NCI-H2029 treated with DMSO at 0.1 percent for 48 hours (cell line): Measurements from ENCODE around the gene RHBDF2.

Experiments used
- DNase-seq: peaks from one replicate; lab custom pipeline; 2025; lab: John Stamatoyannopoulos, UW

RHBDF2 gene

DNA sequence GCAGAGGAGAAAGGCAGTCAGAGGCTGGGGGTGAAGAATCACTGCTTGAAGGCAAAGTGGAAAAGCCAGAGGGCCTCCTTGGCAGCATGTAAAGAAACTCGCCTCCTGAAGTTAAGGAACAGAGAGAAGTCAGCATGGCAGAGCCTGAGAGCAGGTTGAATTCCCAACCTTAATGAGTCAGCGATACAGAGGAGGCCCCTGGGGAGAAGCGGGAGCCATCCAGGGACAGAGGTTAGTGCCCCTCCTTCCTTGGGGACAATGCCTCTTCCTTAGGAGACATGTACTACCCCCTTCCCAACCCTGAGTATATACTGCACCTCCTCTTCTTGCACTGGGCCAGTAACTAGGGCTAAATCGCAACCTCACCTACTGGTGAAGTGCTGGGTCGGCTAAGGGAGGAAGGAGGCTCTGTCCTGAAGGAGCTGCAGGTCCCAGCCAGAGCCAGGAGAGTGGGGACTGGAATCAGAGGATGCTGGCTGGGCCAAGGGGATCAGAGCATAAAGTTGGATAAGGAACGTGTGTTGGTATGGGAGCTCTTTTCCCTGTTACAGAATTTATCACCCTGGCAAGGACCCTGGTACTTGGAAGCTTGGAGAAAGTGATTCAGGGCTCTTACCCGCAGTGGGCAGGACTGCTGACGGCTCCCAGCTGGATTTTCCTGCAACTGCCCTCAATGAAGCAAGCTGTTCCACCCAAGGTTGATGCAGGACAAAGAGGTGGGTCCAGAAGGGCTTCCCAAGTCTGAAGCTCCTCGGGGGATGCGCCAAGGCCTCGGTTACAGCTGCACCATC lies 39.3 kb downstream of the RHBDF2 start:
- DNase-seq = no peak

DNA sequence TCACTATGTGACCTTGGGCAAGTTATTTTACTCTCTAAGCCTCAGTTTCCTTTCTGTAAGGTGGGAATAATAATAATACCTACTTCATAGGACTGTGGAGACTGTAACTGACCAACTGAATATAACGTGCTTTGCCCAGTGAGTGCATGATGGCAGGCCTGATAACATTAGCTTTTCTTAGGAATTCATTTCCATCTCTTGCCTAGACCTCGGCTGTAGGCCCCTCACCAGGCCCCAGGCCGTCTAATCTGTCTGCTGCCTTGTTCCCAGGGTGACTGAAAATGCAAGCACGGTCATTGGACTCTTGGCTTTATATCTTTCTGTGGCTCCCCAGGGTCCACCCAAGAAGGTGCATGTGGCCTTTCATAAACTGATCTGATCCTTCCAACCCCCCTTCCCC lies 41.5 kb downstream of the RHBDF2 start:
- no peak for DNase-seq

DNA sequence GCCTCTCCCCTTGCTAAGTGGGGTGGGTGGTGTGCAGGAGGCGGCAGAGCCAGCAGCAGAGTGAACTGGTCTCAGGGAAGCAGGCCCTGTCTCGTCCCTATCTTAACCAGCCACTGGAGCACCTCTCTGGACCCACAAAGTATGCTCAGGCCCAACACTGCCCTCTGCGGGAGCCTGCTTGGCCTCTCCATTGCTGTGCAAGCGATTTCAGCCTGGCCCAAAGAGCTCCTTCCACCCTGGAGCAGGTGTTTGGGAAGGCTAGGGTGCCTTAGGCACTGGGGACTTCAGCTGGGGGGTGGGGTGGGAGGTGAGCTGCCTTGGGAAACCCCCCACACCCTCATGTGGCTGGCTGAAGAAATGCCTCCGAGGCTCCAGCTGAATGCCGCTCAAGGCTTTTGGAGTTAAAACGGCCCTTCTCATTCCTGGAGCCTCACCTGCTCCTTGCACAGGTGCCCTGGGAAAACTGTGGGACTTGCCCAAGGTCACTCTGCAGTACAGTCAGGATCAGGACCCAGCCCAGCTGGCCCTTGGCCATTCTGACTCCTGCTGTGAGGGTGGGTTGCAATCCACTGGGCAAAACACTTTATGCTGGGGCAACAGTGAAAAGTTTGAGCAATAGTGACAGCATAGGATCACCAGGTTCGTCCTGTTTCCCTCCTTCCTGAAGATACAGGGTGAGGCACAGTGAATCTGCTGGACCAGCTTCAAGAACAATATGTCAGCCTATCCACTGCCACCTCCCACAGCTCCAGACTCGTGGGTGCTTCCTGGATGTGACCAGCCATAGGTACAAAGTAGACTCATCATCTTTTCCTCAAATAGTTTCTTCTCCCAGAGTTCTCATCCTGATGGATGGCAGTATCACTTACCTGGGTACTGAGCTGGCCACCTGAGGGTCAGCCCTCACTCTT lies 42.4 kb downstream of the RHBDF2 start:
- DNase-seq = no peak

DNA sequence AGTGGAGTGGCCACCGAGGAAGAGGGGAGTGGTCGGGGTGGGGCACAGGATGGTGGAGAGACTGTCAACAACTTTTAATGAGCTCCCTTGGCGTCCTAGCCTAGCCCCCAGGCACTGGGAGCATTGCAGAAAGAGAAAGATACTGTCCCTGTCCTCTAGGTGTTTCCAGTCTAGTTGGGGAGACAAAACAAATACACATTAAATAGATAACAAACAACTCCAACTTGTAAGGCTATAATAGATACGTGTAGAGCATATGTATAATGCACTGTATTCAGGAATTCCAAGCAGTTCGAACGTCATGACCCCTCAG lies 47.8 kb downstream of the RHBDF2 start:
- no peak for DNase-seq

DNA sequence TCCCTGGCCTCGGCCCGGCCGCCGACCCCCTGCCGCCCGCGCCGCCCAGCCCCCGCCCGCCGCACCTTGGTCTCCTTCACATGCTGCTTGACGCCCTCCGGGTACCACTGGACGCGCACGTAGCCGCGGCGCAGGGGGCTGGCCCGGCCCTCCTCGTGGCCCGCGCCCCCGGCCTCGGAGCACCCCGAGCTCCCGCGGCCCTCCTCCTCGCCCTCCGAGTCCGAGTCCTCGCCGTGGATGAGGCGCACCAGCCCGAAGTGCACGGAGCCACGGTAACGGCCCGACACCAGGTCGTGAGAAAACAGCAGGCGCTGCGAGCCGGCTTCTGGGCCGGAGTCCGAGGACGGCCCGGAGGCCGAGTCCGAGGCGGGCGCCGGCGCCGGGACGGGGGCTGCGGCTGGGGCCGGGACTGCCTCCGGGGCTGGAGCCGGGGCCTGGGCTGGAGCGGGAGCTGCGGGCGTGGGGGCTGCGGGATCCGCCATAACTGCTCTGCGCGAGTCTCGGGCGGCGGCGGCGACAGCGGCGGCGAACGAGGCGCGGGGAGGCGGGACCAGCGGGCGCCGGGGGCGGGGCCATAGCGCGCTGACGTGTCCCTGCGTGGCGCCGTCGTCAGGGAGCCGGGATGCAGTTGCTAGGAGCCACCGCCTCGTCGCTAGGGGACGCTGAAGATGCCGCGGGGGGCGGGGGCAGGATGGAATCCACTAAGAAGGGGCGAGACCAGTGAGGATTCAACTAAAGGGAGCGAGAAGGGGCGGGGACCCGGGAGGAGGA lies 48.4 kb downstream of the RHBDF2 start, which contains the start of gene UBE2O:
Gene UBE2O, minus strand, starts transcription at position 493 of the 771 bp plus-strand sequence. Its CDS starts 11 bp downstream, at position 482.
- DNase-seq = peak; percentile 29

DNA sequence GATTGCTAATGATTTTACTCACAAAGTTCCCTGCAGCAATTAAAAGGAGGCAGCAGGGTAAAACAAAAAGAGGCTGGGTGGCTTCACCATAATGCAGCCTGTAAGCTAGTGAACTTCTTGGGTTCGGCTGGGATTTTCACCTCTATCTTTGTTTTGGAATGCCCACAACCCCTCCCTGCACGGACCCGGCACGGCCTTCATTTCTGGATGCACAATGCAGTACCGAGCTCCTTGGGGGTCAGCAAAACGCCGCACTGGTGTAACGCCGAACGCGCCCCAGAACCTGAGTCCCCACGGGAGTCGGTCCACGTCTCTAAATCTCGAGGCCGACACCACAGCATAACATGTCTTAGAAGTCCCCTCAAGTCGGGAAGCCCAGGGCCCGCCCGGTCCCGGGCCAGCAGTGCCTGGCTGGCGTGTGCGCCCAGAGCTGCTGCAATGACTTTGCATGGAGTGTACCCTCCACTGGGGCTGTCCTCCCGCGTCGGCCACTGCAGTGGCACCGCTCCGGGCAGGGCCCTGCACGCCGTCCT lies 49.0 kb downstream of the RHBDF2 start:
- DNase-seq = no peak

DNA sequence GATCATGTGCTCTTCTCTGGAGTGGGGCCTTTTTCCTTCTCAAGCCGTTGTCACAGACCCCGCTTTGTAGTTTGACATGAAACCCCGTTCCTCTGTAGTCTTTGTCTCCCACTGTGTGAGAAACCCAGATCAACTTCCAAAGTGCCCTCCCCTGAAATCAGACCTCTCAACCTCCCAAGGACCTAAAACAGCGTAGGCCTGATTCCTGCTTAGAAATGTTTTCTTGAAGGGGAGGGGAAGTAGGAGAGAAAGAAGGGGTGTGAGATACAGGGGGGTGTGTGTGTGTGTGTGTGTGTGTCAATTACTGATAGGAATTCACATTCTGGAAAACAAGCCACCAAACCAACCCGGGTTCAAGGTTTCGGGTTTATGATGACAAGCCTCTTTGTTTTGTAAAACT lies 49.7 kb downstream of the RHBDF2 start:
- DNase-seq = no peak

DNA sequence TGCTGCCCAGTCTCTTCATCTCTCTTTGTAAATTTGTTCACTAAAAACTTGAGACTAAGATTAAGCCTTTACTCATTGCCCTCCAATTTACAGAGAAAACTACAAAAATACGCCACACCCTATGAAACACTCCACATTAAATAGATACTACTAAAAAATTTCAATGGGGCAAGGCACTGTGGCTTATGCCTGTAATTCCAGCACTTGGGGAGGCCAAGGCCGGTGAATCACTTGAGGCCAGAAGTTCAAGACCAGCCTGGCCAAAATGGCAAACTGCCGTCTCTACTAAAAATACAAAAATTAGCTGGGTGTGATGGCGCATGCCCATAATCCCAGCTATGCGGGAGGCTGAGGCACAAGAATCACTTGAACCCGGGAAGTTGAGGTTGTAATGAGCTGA lies 52.1 kb downstream of the RHBDF2 start:
- no peak for DNase-seq

DNA sequence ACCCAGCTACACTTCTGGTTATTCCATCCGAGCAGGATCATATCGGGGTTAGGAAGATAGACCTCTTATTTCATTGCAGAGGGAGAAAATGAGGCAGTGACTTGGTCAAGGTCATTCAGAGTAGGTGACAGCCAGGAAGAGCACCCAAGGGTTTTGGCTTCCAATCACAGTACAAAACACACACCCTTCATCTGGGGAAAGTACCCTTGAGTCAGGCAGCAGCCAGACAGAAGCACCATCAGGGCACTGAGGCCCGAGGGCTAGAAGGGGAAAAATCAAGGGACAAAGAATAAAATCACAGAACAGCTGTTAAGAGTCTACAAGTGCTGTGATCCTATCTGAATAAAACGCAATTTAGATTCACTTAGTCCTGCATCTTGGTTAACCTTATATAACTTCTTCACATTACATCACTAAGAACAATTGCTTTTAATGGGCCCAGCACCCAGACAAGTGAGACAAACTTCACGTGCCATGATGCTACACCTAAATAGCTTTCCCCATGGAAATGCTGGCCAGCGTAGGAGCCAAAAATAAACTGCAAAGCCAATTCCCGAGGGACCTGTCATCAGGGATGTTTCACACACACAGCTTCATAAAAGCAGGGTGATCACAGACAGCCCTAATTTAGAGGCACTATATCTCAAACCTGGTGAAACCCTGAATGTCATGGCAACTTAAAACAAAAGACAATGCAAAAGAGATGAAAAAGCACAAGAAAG lies 53.1 kb downstream of the RHBDF2 start:
- DNase-seq = no peak

DNA sequence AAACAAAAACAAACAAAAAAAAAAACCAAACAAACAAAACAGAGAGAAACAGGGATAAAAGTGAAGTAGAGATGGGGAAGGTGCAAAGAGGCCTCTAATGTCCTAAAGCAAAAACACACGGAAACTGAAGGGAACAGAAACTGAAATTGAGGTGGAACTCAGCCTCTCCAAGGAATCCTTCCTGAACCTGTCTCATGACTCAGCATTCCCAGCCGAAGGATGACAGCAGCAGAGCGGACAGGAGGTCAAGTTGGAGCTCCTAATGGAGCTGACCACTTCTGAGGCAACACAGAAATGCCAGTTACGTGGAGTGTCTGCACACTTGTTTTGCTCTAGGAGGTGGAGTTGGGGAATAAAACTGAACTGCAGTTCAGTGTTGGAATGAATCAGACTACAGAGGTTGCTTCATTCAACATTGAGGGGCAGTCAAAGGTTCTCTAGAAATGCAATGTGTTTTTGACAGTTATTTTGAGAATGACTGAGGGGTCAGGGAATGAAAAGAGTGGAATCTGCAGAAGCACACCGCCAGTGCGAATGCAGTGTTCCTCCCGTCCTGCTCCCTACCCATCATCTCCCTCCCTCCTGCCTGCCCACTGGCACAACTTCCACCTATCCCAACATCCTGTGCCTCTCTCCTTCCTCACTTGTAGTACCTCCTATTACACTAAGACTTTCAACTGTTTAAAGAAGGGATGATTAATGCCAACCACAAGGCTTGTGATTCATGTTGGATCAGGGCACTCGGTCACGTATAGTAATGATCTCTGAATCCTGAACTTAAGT lies 54.6 kb downstream of the RHBDF2 start:
- DNase-seq = no peak

DNA sequence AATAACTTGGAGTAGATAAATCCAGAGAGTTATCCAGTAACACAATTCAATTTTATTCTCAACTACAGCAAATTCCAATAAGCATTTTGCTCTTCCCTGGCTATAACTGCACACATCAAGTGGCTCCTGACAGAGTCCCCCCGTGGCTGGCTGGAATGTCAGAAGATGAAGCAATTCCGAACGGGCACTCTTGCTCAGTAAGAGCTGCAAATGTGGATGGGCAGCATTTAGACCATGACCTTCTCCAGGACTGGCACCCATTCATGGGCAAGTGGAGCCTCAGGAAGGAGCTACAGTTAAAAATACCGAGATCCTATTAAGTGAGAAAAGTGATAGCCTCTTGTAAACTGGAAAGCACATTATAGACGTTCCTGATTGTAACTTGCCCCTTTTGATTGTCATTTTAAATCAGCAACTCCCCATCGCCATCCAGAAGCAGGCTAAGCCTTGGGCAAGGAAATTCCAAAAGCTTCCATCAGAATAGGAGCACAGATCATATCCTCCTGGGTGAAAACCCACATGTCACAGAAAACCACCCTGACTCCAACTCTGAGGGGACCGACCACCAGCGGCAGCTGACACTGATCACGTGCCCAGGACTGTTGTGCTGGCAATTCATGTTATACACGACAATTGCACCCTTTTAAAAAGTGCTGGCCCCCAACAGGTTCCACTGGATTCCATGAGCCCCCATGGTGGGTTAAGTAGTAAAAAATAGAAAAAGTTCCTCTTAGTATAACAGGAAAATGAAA lies 55.4 kb downstream of the RHBDF2 start:
- no peak for DNase-seq

DNA sequence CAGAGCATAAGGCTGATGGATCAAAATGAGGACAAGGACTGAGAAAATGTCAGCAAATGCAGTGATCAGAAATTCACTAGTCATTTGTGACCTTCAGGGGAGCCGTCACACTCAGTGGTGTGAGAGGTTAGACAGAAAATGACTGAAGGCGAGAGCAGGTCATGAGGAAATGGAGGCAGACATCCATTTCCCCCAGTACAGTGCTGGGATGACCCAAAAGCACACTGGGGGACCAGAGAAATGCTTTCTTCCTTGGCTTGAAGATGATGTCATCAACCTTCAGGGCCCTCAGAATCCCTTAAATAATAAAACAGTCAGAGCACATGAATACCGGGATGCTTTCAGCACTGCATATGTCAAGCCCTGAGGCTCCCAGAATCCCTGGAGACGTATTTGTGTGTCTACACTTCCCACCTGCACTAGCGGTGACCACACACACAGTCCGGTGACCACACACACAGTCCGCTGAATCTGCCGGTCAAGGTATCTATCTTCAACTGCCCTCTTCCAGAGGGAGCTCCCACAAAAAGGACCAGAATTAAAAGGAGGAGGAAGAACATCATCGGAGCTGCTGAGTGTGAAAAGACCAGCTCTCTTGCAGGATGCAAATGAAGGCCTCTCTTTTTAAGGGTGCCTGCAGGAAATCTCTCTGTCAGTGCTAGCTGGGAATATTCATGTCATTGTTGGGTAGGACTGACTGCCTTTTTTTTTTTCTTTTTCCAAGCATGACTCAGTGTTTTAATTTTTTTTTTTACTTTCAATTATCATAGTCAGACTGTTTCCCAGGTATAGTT lies 56.5 kb downstream of the RHBDF2 start:
- DNase-seq = no peak

DNA sequence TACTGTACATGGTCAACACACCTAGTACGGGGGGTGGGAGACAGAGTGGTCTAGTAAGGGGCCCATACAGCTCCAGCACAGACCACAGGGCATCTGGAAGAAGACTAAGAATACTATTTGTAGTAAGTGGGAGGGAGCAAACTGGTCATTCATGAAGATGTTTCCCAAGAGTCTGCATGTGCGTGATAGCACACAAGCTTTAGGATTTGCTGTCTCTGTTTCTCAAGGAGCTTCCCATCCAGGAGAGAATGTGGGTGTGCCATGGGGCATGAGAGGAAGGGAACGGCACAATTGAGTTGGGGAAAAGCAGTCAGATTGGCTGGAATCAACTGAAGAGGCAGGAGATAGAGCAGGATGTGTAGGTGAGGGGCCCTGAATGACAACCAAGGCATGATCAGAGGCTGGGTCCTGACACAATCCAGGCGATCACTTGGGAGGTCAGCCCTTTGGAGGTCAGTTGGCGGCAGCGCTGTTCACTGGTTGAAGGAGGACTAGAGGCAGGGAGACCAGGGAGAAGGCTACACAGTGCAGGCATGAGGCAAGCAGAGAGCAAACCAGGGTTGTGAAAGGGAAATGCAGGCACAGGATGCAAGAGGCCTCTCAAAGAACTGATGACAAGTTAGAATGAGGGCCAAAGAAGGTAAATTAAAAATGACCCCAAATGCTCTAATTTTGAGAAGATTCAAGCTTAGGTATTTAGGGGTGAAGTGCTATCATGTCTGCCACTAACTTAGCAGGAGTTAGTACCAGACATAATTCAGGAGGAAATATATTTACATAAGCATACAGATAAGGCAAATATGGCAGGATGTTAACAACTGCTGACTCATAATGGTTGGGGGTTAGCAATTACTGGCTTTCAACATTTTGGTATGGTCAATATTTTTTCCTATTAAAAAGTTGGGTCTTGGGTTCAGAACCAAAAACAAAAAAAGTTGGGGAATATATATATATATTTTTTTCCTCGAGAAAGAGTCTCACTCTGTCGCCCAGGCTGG lies 58.6 kb downstream of the RHBDF2 start:
- DNase-seq = no peak

DNA sequence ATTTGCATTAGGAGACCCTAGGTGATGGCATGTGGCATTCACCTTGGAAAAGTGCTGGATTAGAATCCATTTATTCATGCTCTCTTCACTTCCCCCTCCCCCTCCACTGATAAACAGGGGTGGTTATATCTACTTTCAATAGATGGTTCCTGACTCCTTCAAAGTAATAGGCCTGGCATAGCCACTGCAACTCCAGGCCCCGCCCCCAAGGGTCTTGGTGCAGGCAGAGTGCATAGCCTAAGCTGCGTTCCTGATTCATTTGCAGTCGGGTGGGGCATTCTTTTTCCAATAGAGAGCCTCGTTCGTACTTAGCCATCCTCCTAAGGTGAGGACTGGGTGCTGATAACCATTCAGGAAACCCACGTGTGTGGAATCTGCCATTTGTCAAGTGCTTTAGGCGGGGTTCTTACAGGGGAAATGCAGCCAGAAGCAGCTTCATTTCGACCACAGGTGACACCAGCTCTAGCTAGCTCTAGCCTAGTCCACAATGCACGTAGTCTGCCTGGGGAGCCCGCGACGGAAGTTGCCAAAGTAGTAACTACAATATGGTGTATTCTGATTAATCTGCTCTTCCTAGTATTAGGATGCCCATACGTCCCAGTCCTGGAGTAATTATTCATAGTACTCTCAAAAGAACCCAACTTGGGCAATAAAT lies 59.4 kb downstream of the RHBDF2 start:
- no peak for DNase-seq

DNA sequence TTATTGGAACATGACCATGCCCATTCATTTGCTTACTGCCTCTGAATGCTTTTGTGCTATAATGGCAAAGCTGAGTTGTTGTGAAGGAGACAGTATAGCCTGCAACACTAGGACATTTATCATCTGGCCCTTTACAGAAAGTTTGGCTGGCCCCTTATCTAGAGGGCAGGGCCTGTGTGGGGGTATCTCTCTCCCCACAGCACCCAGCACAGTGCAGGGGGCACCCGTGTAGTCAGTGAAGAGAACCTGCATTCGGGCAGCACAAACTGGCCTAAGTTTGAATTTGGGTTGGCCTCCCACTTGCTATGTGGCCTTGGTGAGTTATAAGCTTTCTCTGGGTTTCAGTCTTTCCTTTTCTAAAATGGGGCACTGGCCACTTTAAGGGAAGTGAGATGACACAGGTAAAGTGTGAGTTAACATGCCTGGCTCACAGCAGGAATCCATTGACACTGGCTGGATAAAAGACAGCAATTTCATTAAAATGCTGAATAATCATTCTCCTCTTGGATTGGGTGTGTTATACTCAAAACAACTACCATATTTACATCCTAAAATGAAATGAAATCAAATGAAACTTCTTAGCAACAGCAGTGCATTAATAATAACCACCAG lies 60.4 kb downstream of the RHBDF2 start:
- DNase-seq = no peak

DNA sequence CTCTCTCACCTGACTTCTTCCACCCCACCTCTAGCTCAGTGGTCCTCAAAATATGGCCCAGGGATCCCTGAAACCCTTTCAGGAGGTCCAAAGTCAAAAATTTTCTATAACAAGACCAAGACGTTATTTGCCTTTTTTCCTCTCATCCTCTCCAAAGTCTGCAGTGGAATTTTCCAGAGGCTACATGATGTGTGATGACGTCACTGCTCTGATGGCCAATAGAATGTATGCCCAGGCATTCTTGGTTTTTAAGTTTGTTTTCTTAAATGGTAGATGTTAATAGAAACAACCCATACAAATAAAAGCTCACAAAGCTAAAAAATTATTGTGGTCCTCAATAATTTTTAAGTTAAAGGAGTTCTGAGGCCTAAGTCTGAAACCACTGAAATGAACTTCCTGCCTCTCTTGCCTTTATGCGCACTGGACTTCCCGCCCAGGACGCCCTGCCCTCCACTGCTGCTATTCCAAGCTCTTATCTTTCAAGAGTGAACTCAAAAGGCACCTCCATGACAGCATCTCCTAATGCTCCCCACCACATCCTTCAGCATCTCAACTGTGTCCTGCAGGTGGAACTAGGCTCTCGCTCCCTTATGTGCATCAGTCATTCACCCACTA lies 61.8 kb downstream of the RHBDF2 start:
- DNase-seq = no peak
